AG10803 (cell line): ENCODE data around the gene GOLGA6A.

Experiments used
- DNase-seq: peaks from one replicate; pipeline ENCODE4 v3.0.0; 2010; ENCODE audit warnings: low read depth
- H3K4me3 ChIP-seq: 2 replicates; pipeline ENCODE4 v1.5.1; 2011; ENCODE audit warnings: mild to moderate bottlenecking, low read length, control low read depth
- TF ChIP-seq, protein P1 (sequence below): conservative IDR thresholded peaks from 2 replicates; pipeline ENCODE4 v1.5.1; 2011; ENCODE audit warnings: mild to moderate bottlenecking, low read length, control low read depth, inconsistent platforms

GOLGA6A gene

DNA sequence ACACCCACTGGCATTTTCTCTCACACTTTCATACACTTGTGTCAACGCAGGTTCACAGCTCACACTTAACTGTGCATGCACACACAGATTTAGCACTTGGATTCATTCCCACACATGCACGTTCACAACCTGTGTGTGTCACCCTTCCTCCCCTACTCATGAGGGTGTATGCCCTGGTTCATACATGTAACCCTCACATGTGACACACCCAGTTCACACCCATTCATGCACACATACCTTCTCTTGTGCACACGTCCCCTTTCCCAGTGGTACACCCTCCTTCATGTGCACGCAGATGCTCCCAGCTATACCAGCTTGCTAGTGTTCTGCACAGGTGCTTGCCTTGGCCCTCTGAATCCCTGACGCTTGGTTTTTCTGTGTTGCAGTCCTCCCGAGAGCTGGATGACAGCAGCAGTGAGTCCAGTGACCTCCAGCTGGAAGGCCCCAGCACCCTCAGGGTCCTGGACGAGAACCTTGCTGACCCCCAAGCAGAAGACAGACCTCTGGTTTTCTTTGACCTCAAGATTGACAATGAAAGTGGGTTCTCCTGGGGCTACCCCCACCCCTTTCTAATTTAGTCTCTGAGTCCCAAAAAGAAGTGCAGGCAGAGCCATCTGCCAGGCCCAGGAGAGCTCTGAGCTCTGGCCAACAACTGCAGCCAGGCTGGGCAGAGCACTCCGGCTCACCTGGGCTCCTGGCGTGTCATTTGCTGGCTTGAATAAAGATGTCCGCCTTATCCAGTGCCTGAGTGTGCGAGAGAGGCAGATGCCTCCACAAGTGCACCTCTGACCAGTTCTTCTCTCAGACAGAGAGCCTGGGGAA is 39.5 kb downstream of the GOLGA6A start:
- H3K4me3 ChIP-seq, result no peak overlapping the region
- no peak for DNase-seq
- TF ChIP-seq, protein P1, sequence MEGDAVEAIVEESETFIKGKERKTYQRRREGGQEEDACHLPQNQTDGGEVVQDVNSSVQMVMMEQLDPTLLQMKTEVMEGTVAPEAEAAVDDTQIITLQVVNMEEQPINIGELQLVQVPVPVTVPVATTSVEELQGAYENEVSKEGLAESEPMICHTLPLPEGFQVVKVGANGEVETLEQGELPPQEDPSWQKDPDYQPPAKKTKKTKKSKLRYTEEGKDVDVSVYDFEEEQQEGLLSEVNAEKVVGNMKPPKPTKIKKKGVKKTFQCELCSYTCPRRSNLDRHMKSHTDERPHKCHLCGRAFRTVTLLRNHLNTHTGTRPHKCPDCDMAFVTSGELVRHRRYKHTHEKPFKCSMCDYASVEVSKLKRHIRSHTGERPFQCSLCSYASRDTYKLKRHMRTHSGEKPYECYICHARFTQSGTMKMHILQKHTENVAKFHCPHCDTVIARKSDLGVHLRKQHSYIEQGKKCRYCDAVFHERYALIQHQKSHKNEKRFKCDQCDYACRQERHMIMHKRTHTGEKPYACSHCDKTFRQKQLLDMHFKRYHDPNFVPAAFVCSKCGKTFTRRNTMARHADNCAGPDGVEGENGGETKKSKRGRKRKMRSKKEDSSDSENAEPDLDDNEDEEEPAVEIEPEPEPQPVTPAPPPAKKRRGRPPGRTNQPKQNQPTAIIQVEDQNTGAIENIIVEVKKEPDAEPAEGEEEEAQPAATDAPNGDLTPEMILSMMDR, result no peak

DNA sequence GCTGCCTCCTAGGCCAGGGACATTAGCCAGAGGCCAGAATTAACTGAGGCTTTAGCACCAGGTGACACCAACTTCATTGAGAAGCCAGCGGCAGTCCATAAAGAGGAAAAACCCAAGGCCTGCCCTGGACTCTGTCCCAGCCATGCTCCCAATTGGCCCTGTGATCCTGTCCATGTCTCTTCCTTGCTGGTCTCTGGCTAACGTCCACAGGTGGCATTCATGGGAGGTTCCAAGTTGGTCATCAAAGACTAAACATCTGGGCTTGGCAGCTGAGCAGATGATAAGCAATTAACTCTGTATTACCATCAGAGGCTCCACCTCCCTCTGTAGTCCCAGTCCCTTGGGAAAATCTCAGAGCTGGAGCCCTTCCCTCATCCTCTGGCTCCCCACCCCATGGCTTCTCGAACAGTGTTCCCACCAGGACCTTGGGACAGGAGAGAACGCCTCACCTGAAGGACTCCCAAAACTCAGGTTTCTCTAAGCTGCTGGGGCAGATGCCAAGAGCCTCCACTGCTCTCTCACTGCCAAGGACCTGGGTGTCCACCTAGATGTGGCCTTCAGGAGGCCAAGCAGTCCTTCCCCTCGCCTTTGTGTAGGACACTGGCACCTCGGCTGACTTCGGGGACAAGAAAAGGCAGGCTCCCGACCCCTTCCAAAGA is 40.4 kb downstream of the GOLGA6A start:
- H3K4me3 ChIP-seq, result no peak overlapping the region
- no peak for DNase-seq
- TF ChIP-seq, protein P1, result no peak

DNA sequence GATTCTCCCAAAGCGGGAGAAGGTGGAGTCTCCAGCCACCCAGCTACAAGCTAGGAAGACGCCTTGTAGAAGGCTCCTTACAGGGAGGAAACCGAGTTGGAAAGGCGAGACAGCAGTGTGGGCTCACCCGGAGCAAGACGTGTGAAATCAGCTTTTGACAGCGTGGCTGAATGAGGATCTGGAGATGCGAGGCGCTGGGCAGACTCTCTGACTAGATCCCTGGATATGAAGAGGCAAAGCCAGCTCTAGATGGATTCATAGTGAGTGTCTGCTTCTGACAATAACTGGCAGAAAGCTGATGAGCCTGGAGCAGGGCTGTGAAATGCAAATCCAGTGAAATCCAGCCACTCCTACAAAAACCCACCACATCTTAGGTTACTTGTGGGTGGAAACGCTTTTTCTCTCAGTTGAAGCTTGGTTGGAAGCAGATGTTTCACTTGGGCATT is 41.0 kb downstream of the GOLGA6A start:
- DNase-seq, result peak; percentile 69
- H3K4me3 ChIP-seq, result peak overlapping the region; percentile 52
- TF ChIP-seq, protein P1, result no peak

DNA sequence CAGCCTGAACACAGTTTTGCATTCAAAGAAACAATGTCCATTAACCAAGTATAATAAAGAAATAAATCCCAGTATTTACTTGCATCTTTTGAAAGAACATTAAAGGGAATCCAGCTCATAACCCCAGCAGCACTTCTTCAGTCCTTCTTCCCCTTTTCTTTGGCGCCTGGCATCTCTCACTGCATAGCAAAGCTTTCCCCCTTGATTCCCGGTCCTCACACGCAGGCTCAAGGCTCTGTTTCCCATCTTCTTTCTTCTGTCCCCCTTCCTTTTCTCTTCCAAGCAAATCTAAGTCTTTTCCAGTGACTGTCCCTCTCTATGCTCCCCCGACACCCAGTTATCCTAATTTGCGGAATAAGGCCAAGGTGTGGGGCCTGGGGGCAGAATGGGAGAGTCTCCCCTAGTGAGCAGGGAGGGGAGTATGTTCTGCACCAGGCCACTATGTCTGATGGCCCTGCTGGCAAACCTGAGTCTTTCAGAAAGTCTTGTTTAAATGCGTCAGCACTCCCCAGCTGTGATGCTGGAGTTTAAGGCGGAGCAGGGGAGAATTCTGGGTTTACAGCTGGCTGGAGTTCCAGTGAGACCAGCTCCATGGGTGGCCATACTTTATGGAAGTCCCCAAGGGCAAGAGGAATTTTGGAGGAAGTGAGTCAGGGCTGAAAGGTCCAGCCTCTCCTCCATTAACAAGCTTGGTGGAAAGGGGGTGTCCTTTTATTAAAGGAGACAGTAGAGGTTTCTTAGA is 42.1 kb downstream of the GOLGA6A start:
- H3K4me3 ChIP-seq, result peak overlapping the region; percentile 52
- peak; percentile 98 for DNase-seq
- TF ChIP-seq, protein P1, result peak; percentile 28; the same call in 1 of the 2 replicates

DNA sequence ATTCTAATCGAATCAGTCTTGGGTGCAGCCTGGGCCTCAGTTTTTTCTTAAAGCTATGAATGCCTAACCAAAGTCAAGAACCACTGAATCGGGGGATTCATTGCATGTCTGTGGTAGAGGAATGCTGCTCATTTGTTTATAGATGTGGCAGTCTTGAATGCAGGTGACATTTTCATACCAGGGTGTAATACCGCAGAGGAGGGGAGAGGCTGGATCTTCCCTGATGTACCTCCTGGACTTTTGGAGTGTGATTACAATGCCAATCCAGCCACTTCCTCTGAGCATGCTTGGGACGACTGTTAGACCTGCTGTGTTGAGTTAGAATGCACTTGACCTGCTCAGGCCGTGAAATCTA is 42.7 kb downstream of the GOLGA6A start:
- H3K4me3 ChIP-seq, result no peak overlapping the region; the same call in 1 of the 2 replicates
- TF ChIP-seq, protein P1, result no peak
- no peak for DNase-seq

DNA sequence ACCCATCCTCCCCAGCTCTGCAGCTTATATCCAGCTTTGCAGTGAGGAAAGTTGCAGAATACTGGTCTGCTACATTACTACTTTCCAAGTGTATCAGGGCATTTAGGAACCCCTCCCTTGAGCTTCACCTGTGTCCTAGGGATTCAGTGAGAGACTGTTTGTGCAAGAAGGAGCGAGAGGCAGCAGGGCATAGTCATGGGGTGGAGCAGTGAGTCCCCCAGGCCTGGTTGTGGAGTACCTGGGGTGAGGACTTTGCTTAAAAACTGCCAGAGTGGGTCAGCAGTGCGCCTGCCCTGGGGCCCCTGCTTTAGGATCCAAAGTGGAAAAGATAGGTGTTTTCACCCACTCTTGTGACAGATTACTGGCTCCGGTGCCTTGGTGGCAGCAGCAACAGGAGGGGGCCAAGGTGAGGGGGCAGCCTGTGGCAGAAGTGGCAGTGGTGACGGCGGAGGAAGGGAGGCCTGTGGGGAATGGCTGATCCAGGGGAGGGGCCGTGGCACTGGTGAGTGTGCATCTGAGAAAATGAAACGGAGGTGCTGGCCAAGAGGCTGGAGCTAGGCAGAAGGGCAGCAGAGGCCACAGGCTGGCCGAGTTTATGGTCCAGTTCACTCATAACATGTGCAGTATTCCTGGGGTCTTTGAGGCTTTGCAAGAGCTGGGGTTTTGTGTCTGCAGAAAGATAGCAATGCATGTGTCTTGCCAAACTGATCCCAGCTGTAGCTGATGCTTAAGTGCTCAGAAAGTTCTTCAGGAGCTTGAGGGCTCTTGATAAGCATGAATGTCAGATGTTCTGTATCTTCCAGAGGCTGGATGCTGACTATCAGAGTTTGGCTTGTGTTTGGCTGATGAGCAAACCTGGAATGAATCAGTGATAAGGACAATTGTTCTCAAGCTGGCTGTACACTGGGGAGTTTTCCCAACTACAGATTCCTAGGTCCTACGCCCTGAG is 43.4 kb downstream of the GOLGA6A start:
- TF ChIP-seq, protein P1, result no peak
- DNase-seq, result peak; percentile 46
- H3K4me3 ChIP-seq, result no peak overlapping the region
